A549 (cell line): ENCODE data around the gene NUP205. TPM values are rescaled to one million over a fixed set of nuclear protein-coding genes. Genes with fewer than 3 reads are reported as not detected.

Source experiments
- polyA plus RNA-seq, 4 experiments: library from polyadenylated mRNA; depleted of rRNA in 3 of 4; stranded (reverse); fragments of >200 nt; fragmentation: RNase III in 1 of 4; extraction: RNeasy Plus Mini Kit Qiagen cat#74134 plus additional on column Dnase treatment in 1 of 4; gene quantifications; 2 replicates in 3 of 4; 3 replicates in 1 of 4; pipeline ENCODE4 v1.2.3, GENCODE V29; 2011 to 2017
- small RNA-seq, 6 experiments: library from RNA; depleted of rRNA; stranded (forward); fragments of <200 nt; gene quantifications; one replicate each; pipeline ENCODE3, GENCODE V24; 2012

The NUP205 gene
- polyA plus RNA-seq, 2 of the 4 experiments (the other 2 are of a cell fraction) = 55.0 to 119 TPM

Small RNAs within 50 kb of the gene (small RNA-seq; reads per million reads assigned to genes)
- 0 to 0.33 (median 0) reads per million in 6 experiments for gene RNU6-1154P

Other genes with a start within 250 kb of the NUP205 start
- gene CNOT4, start 47.8 kb upstream of the NUP205 start, polyA plus RNA-seq (2011; rRNA removed) = 15.8 and 16.4 TPM in 2 replicates
- gene CNOT4, start 47.8 kb upstream of the NUP205 start, polyA plus RNA-seq (2017; fragmentation: RNase III; extraction: RNeasy Plus Mini Kit Qiagen cat#74134 plus additional on column Dnase treatment) = 9.9 to 10.5 TPM (median 10.0 TPM) in 3 replicates
- 30.1 and 35.5 TPM in 2 replicates for gene STMP1, start 104.6 kb downstream of the NUP205 start, polyA plus RNA-seq (2011; rRNA removed)
- 25.2 to 33.0 TPM (median 32.1 TPM) in 3 replicates for gene STMP1, start 104.6 kb downstream of the NUP205 start, polyA plus RNA-seq (2017; fragmentation: RNase III; extraction: RNeasy Plus Mini Kit Qiagen cat#74134 plus additional on column Dnase treatment)
- not detected in 2 replicates for gene SLC13A4, start 170.3 kb downstream of the NUP205 start, polyA plus RNA-seq (2011; rRNA removed)
- not detected in 3 replicates for gene SLC13A4, start 170.3 kb downstream of the NUP205 start, polyA plus RNA-seq (2017; fragmentation: RNase III; extraction: RNeasy Plus Mini Kit Qiagen cat#74134 plus additional on column Dnase treatment)
- gene FAM180A, start 190.9 kb downstream of the NUP205 start, polyA plus RNA-seq (2011; rRNA removed) = not detected in 2 replicates
- not detected in 3 replicates for gene FAM180A, start 190.9 kb downstream of the NUP205 start, polyA plus RNA-seq (2017; fragmentation: RNase III; extraction: RNeasy Plus Mini Kit Qiagen cat#74134 plus additional on column Dnase treatment)